Activated T-cell treated with anti-CD3 and anti-CD28 coated beads, Interleukin-2, amount 50 U/mL, for 1 hour (primary cell): ENCODE measurements around the gene XCR1.

Experiments used
- DNase-seq: peaks from one replicate; pipeline ENCODE4 v3.0.0-alpha.2; 2020

XCR1 gene

DNA sequence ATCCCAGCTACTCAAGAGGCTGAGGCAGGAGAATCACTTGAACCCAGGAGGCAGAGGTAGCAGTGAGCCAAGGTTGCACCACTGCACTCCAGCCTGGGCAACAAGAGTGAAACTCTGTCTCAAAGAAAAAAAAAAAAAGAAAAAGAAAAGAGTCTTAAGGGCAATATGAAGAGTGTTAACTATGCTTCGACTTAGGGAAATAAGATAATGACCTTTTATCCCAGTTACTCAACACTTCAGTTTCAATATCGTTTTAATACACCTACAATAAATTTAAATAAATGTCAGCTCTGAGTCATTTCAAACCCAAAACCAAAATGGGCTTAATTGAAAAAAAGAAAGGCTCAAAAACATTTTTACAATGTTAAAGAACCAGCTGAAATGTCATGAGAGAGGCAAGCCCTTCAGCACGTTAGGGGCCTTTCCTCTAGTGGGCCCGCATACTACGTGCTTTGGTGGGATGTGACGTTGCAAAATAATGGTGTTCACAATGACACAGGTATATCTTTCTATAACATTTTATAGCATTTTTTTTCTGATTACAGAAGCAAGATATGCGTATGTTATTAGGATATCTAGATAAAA, 47.0 kb downstream of the XCR1 start:
- DNase-seq = no peak

- no peak for DNase-seq
These were observed 47.9 kb downstream of the XCR1 start for GRCh38 chr3:45979378-45979777.

GRCh38 chr3:45978006-45978761, 49.1 kb downstream of the XCR1 start:
- peak; percentile 53 for DNase-seq

DNA sequence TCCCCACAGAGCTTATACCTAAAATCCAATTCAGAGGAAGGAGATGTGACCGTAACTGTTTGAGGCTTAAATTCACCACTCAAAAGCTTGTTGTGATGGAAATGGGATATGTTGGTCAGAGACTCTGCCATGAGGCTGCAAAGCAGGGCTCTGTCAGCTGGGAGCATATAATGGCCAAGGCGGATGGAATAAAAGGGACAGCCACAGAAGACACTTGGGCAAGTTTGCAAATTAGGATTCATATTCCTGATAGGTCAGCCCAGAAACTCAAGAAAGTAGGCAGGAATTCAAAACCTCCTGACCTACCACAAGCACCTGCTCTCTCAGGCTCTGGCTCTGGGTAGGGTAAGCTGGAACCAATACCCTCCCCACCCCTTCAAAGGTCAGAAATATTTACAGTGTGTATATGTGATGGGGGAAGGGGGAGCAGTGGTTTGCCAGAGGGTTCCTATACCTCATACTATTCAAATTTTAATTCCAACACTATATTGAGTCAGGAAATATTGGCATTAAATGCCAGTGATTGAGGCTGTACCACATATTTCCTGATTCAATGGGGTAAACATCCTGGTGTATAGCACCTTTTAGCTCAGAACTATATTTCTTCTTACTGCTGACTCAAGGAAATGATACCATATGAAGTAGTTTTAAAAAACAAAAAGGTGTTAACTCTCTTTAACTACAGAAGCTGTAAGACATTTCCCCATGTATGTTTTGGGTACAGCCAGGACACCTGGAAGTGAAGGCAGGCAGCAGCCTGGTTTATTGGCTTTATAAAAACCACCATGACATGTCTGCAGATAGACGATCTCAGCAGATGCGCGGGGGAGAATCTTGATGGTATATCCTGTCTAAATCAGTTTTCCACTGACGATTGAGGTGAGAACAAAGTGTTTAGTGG, 50.8 kb downstream of the XCR1 start:
- peak; percentile 36 for DNase-seq

GRCh38 chr3:45975686-45976085, 51.6 kb downstream of the XCR1 start:
- DNase-seq = no peak

GRCh38 chr3:45974686-45975085, 52.6 kb downstream of the XCR1 start:
- DNase-seq = no peak

DNA sequence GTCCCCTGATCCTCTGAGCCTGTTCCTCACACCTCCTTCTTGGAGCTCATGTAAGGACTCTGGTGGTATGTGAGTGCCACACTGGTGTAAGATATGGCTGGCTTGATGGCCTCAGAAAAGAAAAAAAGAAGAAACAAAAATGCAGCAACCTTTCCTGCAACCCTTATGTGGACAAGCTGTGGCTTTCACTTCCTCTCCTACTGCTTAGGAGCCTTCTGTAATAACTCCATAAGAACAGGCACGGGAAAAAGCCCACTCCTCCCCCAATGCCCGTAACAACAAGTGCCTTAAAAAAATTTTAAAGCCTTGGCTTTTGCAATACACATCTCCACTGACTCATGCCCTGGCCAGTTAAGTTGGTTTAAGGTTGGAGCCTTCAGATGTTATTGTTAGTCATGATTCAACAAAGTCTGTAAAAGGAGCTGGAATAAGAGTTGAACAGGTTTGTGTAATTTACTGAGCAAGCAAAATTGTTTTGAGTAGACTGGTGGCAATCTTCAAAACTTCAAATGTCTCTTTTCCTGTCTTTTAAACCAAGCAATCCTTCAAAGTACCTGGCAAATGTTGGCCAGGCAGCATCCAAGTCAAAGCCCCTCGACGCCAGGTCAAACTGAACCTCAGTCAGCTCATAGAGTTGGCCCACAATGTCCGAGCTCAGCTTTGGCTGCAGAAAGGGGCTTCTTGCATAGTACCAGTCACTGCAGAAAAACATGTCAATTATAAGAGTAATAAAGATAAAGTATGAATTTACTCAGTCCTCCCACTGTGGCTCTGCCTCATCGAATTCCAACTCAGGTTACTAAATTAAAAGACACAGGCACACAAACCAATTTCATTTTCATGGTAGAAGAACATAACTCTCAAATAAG, 54.5 kb downstream of the XCR1 start:
- DNase-seq = no peak

DNA sequence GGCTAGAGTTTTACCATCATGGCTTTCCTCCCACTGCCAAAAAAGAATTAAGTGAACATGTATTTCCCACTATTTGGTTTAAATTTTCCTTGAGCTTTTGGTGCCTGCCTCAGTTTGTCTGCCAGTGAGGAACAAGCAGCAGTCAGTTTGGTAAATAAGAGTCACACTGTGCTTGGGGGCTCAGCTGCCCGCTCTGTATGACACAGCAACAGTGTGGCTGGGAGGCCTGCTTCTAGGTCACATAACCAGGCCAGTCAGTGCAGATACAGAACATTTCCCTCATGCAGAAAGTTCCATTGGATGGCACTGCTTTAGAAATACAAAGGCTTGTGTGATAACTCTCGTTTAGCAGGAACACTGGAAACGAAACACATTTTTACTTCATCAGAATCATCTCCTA, 57.3 kb downstream of the XCR1 start:
- DNase-seq = no peak

- no peak for DNase-seq
These were observed 58.2 kb downstream of the XCR1 start for GRCh38 chr3:45969116-45969515.

- no peak for DNase-seq
These were observed 58.6 kb downstream of the XCR1 start for GRCh38 chr3:45968706-45969105.

DNA sequence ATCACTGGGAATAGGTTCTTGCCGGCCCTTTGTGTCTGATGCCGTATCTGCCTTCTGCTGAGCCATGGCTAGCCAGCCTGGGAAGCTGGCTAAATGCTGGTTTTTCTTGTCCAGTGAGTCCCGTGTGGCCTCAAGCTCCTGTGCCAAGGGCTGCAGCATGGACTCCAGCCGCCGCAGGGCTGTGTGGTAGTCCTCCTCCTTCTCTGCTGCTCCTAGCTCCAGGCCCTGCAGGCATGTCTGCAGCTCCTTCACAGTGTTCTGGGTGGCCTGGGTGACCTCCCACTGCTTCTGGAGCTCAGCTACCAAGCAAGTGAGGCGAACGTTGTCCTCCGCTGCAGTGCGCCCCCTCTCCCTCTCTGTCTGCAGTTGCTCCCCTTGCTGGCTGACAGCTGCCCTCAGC, 59.1 kb downstream of the XCR1 start:
- no peak for DNase-seq

DNA sequence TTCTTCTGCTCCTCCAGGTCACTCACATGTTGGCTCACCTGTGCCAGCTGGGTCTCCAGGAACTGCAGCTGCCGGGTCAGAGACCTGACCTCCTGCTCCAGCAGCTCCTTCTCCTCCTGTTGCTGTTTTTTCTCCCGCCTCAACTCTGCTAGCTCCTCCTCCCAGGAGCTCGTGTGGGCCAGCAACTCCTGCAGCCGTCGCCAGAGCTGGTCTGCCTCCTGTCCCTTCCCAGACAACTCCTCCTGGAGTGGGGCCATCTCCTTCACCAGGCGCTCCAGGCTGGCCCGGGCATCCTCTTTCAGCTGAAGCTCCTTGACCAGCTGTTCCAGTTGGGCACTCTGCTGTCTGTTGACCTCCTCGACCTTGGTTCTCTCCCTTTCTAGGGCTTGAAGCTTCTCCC, 59.6 kb downstream of the XCR1 start:
- no peak for DNase-seq
